Glutamatergic neuron (in vitro differentiated cells): ENCODE measurements around the gene FAM83D. TPM values are rescaled to one million over a fixed set of nuclear protein-coding genes. Genes with fewer than 3 reads are reported as not detected.

ENCODE experiments used
- DNase-seq: peaks from one replicate; pipeline ENCODE4 v3.0.0; 2022
- H3K27ac Mint-ChIP-seq: one replicate; pipeline ENCODE4 v1.8.0; 2020; ENCODE audit warnings: mild to moderate bottlenecking, mixed read lengths, inconsistent platforms; ENCODE audit not compliant: unreplicated experiment
- H3K27me3 Mint-ChIP-seq: one replicate; pipeline ENCODE4 v1.8.0; 2020; ENCODE audit warnings: mild to moderate bottlenecking, moderate library complexity, mixed read lengths, inconsistent platforms; ENCODE audit not compliant: unreplicated experiment
- H3K36me3 Mint-ChIP-seq: one replicate; pipeline ENCODE4 v1.8.0; 2020; ENCODE audit warnings: mild to moderate bottlenecking, mixed read lengths, inconsistent platforms; ENCODE audit not compliant: unreplicated experiment
- H3K4me1 Mint-ChIP-seq: one replicate; pipeline ENCODE4 v1.8.0; 2020; ENCODE audit warnings: mild to moderate bottlenecking, low read depth, mixed read lengths, inconsistent platforms; ENCODE audit not compliant: unreplicated experiment
- H3K4me3 Mint-ChIP-seq: one replicate; pipeline ENCODE4 v1.8.0; 2020; ENCODE audit warnings: mild to moderate bottlenecking, mixed read lengths, inconsistent platforms; ENCODE audit not compliant: unreplicated experiment
- H3K9me3 Mint-ChIP-seq: one replicate; pipeline ENCODE4 v1.8.0; 2020; ENCODE audit warnings: mild to moderate bottlenecking, moderate library complexity, mixed read lengths, inconsistent platforms; ENCODE audit not compliant: unreplicated experiment
- CTCF ChIP-seq: fragments of 200-600 bp; sonication (generic); IDR thresholded peaks from one replicate; pipeline ENCODE4 v1.5.0; 2021; ENCODE audit not compliant: partially characterized antibody, unreplicated experiment
- total RNA-seq: library from RNA; stranded (reverse); fragmentation: NEBNext Ultra II Directional; extraction: Animal tissue kit (Norgen Biotek cat#: 25700); gene quantifications from one replicate; pipeline ENCODE4 v1.2.1, GENCODE V29; 2021; ENCODE audit not compliant: unreplicated experiment

The FAM83D gene
- total RNA-seq, 1 donor from 2014 or later: 4.9 TPM

GRCh38 chr20:38962044-38962927 is 36.1 kb downstream of the FAM83D start, which contains the start of gene DHX35:
TSS of gene DHX35 (plus strand) at chr20:38962344. CDS start at chr20:38962368, 24 bp downstream.
- H3K36me3 Mint-ChIP-seq: no peaks in the 10 kb centered on the region
- peak; percentile 99 for DNase-seq
- H3K4me3 Mint-ChIP-seq: peak within 1 kb of the TSS; percentile 99
- peaks cover 5% of the 10 kb centered on the region for H3K27me3 Mint-ChIP-seq
- H3K9me3 Mint-ChIP-seq: peaks cover 2% of the 10 kb centered on the region
- TF ChIP-seq CTCF: no peak
- peak within 1 kb of the TSS; percentile 99 for H3K27ac Mint-ChIP-seq
- peaks cover 12% of the 10 kb centered on the region for H3K4me1 Mint-ChIP-seq

DNA sequence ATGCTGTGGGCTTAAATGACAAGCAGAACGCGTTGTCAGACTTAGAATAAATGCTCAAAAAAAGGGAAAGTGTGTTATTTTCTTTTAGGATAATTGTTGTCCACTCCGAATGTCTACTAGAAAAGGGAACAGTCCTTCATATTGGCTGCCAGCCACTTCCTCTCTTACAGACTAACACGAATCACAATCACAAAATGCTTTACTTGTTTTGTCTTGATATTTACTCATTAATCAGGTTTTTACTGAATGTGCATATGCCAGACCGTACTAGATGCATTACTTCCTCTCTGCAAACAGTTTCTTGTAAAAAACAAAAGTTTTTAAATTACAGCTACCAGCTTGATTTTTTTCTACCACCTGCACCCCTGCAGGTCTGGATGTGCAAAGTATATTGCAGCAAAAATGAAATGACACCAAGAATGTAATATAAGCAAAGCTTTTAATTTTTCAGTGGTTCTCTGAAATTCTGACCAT is 36.7 kb downstream of the FAM83D start:
- peak overlapping the region; percentile 99 for H3K4me3 Mint-ChIP-seq
- H3K9me3 Mint-ChIP-seq: peaks cover 2% of the 10 kb centered on the region
- H3K27me3 Mint-ChIP-seq: peaks cover 5% of the 10 kb centered on the region
- TF ChIP-seq CTCF: no peak
- no peaks in the 10 kb centered on the region for H3K36me3 Mint-ChIP-seq
- peak overlapping the region; percentile 99 for H3K27ac Mint-ChIP-seq
- DNase-seq: no peak
- peaks cover 12% of the 10 kb centered on the region for H3K4me1 Mint-ChIP-seq

DNA sequence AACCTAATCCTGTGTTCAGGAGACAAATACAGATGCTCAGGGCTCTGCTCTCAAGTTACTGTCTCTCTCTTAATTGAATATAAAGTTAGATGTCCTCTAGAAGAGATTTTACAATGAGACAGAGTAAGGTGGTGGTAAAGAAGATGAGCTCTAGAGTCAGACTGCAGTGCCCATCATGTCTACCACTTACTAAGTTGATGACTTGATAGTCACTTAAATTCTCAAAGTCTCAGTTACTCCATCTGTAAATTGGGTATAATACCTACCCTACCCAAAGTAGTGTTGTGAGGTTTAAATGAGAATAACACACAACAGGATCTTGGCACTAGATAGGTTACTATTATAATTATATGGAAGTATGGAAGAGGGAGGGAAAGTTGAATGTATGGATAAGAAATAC is 37.5 kb downstream of the FAM83D start:
- H3K27me3 Mint-ChIP-seq: peaks cover 5% of the 10 kb centered on the region
- H3K4me1 Mint-ChIP-seq: peaks cover 12% of the 10 kb centered on the region
- no peak overlapping the region for H3K27ac Mint-ChIP-seq
- H3K9me3 Mint-ChIP-seq: peaks cover 2% of the 10 kb centered on the region
- no peak for DNase-seq
- no peak for TF ChIP-seq CTCF
- no peak overlapping the region for H3K4me3 Mint-ChIP-seq
- H3K36me3 Mint-ChIP-seq: no peaks in the 10 kb centered on the region

GRCh38 chr20:38965264-38965663 is 39.0 kb downstream of the FAM83D start:
- Mint-ChIP-seq H3K27ac (no peak overlapping the region), H3K4me3 (no peak overlapping the region), H3K36me3 (no peaks in the 10 kb centered on the region), H3K4me1 (peaks cover 12% of the 10 kb centered on the region), H3K27me3 (peaks cover 5% of the 10 kb centered on the region), H3K9me3 (peaks cover 2% of the 10 kb centered on the region)
- TF ChIP-seq CTCF: no peak
- no peak for DNase-seq

GRCh38 chr20:38968090-38968489 is 41.9 kb downstream of the FAM83D start:
- H3K27me3 Mint-ChIP-seq: no peaks in the 10 kb centered on the region
- H3K27ac Mint-ChIP-seq: no peak overlapping the region
- H3K36me3 Mint-ChIP-seq: no peaks in the 10 kb centered on the region
- no peak for DNase-seq
- H3K9me3 Mint-ChIP-seq: no peaks in the 10 kb centered on the region
- TF ChIP-seq CTCF: no peak
- H3K4me3 Mint-ChIP-seq: no peak overlapping the region
- peaks cover 1% of the 10 kb centered on the region for H3K4me1 Mint-ChIP-seq
